Uterus (tissue), 2 donors: ENCODE measurements around the gene SCN8A.

Experiments used
- POLR2A ChIP-seq, 2 donors: fragments of 450-650 bp; IDR thresholded peaks; one replicate each; pipeline ENCODE4 v1.6.1; 2016; ENCODE audit warnings: antibody characterized with exemption in 2 of 2, mild to moderate bottlenecking in 1 of 2, moderate library complexity in 1 of 2
- TF ChIP-seq, protein P1 (sequence below), 4 experiments: fragments of 200-600 bp in 2 of 4; fragments of 450-650 bp in 2 of 4; sonication (generic) in 2 of 4; IDR thresholded peaks; one replicate each; pipeline ENCODE4 v1.5.1; 2016 to 2019; ENCODE audit warnings: antibody characterized with exemption in 4 of 4, mild to moderate bottlenecking in 2 of 4, moderate library complexity in 1 of 4

- TF ChIP-seq, protein P1, sequence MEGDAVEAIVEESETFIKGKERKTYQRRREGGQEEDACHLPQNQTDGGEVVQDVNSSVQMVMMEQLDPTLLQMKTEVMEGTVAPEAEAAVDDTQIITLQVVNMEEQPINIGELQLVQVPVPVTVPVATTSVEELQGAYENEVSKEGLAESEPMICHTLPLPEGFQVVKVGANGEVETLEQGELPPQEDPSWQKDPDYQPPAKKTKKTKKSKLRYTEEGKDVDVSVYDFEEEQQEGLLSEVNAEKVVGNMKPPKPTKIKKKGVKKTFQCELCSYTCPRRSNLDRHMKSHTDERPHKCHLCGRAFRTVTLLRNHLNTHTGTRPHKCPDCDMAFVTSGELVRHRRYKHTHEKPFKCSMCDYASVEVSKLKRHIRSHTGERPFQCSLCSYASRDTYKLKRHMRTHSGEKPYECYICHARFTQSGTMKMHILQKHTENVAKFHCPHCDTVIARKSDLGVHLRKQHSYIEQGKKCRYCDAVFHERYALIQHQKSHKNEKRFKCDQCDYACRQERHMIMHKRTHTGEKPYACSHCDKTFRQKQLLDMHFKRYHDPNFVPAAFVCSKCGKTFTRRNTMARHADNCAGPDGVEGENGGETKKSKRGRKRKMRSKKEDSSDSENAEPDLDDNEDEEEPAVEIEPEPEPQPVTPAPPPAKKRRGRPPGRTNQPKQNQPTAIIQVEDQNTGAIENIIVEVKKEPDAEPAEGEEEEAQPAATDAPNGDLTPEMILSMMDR (IDR thresholded peaks at IDR 0.05), result no peak
- TF ChIP-seq POLR2A (IDR thresholded peaks at IDR 0.05), result no peak
Measured at GRCh38 chr12:51744957-51745356, 153.9 kb downstream of the SCN8A start.
